HUES6 (cell line): Measurements from ENCODE around the gene SGPP2.

ENCODE experiments used
- H3K27ac ChIP-seq: 2 replicates; pipeline ENCODE4 v1.7.0; 2013; ENCODE audit warnings: low read depth, mild to moderate bottlenecking, low read length, inconsistent platforms
- H3K27me3 ChIP-seq: 2 replicates; pipeline ENCODE4 v1.6.1; 2013; ENCODE audit warnings: low read length; ENCODE audit not compliant: control insufficient read depth, insufficient read depth
- H3K36me3 ChIP-seq: 2 replicates; pipeline ENCODE4 v1.6.1; 2013; ENCODE audit warnings: low read length; ENCODE audit not compliant: control insufficient read depth, insufficient read depth
- H3K4me1 ChIP-seq: 2 replicates; pipeline ENCODE4 v1.6.1; 2013; ENCODE audit warnings: low read length; ENCODE audit not compliant: control insufficient read depth, insufficient read depth
- H3K4me3 ChIP-seq: 2 replicates; pipeline ENCODE4 v1.5.1; 2013; ENCODE audit warnings: low read depth, low read length
- H3K9ac ChIP-seq: one replicate; pipeline ENCODE4 v1.6.1; 2013; ENCODE audit warnings: mild to moderate bottlenecking, low read length
- H3K9me3 ChIP-seq: 2 replicates; pipeline ENCODE4 v1.6.1; 2013; ENCODE audit warnings: low read depth, low read length; ENCODE audit not compliant: control insufficient read depth, insufficient read depth

SGPP2 gene

GRCh38 chr2:222470802-222471468 is 46.6 kb downstream of the SGPP2 start:
- Histone ChIP-seq H3K9ac (no peak overlapping the region), H3K36me3 (no peaks in the 10 kb centered on the region), H3K4me3 (peak overlapping the region; percentile 9; the same call in 1 of the 2 replicates), H3K27ac (0 out of 2 replicates have a peak overlapping the region, but pooled peaks have one; percentile 26), H3K9me3 (no peaks in the 10 kb centered on the region), H3K4me1 (peaks cover 19% of the 10 kb centered on the region), H3K27me3 (no peaks in the 10 kb centered on the region)

GRCh38 chr2:222477962-222478608 is 53.7 kb downstream of the SGPP2 start:
- Histone ChIP-seq H3K36me3 (no peaks in the 10 kb centered on the region), H3K27me3 (peaks cover 48% of the 10 kb centered on the region), H3K4me3 (peak overlapping the region; percentile 53), H3K4me1 (peaks cover 15% of the 10 kb centered on the region; the same call in 1 of the 2 replicates), H3K27ac (no peak overlapping the region), H3K9me3 (no peaks in the 10 kb centered on the region), H3K9ac (no peak overlapping the region)

GRCh38 chr2:222479859-222480258 is 55.5 kb downstream of the SGPP2 start:
- Histone ChIP-seq H3K27ac (no peak overlapping the region), H3K4me3 (no peak overlapping the region), H3K36me3 (no peaks in the 10 kb centered on the region), H3K9ac (no peak overlapping the region), H3K4me1 (peaks cover 15% of the 10 kb centered on the region; the same call in 1 of the 2 replicates), H3K27me3 (peaks cover 65% of the 10 kb centered on the region), H3K9me3 (no peaks in the 10 kb centered on the region)

- no peak overlapping the region for H3K9ac ChIP-seq
- no peaks in the 10 kb centered on the region for H3K36me3 ChIP-seq
- H3K27ac ChIP-seq: no peak overlapping the region
- peaks cover 15% of the 10 kb centered on the region; the same call in 1 of the 2 replicates for H3K4me1 ChIP-seq
- H3K9me3 ChIP-seq: no peaks in the 10 kb centered on the region
- H3K4me3 ChIP-seq: no peak overlapping the region
- peaks cover 70% of the 10 kb centered on the region for H3K27me3 ChIP-seq
Measured at GRCh38 chr2:222480497-222480896, 56.2 kb downstream of the SGPP2 start.

GRCh38 chr2:222481941-222482340 is 57.6 kb downstream of the SGPP2 start:
- Histone ChIP-seq H3K4me1 (peaks cover 15% of the 10 kb centered on the region; the same call in 1 of the 2 replicates), H3K27ac (no peak overlapping the region), H3K4me3 (no peak overlapping the region), H3K27me3 (peaks cover 70% of the 10 kb centered on the region), H3K36me3 (no peaks in the 10 kb centered on the region), H3K9ac (no peak overlapping the region), H3K9me3 (no peaks in the 10 kb centered on the region)

GRCh38 chr2:222483513-222484039 is 59.2 kb downstream of the SGPP2 start:
- H3K4me3 ChIP-seq: no peak overlapping the region
- peaks cover 4% of the 10 kb centered on the region; the same call in 1 of the 2 replicates for H3K4me1 ChIP-seq
- no peaks in the 10 kb centered on the region for H3K9me3 ChIP-seq
- H3K27ac ChIP-seq: no peak overlapping the region
- no peak overlapping the region for H3K9ac ChIP-seq
- no peaks in the 10 kb centered on the region for H3K36me3 ChIP-seq
- peaks cover 74% of the 10 kb centered on the region for H3K27me3 ChIP-seq

GRCh38 chr2:222485367-222486211 is 61.2 kb downstream of the SGPP2 start:
- Histone ChIP-seq H3K27ac (no peak overlapping the region), H3K4me3 (no peak overlapping the region), H3K4me1 (no peaks in the 10 kb centered on the region), H3K9ac (no peak overlapping the region), H3K9me3 (no peaks in the 10 kb centered on the region), H3K36me3 (no peaks in the 10 kb centered on the region), H3K27me3 (peaks cover 57% of the 10 kb centered on the region)

GRCh38 chr2:222490131-222490530 is 65.8 kb downstream of the SGPP2 start:
- H3K36me3 ChIP-seq: no peaks in the 10 kb centered on the region
- peaks cover 25% of the 10 kb centered on the region for H3K9me3 ChIP-seq
- H3K27me3 ChIP-seq: peaks cover 15% of the 10 kb centered on the region
- H3K4me1 ChIP-seq: no peaks in the 10 kb centered on the region
- H3K27ac ChIP-seq: no peak overlapping the region
- no peak overlapping the region for H3K9ac ChIP-seq
- no peak overlapping the region for H3K4me3 ChIP-seq

GRCh38 chr2:222492683-222493082 is 68.3 kb downstream of the SGPP2 start:
- Histone ChIP-seq H3K4me1 (no peaks in the 10 kb centered on the region), H3K27ac (no peak overlapping the region), H3K9me3 (peaks cover 25% of the 10 kb centered on the region), H3K36me3 (no peaks in the 10 kb centered on the region), H3K9ac (no peak overlapping the region), H3K4me3 (no peak overlapping the region), H3K27me3 (peaks cover 9% of the 10 kb centered on the region)

GRCh38 chr2:222494104-222494739 is 69.9 kb downstream of the SGPP2 start:
- no peak overlapping the region for H3K9ac ChIP-seq

More at GRCh38 chr2:222494104-222494739, 69.9 kb downstream of the SGPP2 start:
- no peaks in the 10 kb centered on the region for H3K36me3 ChIP-seq
- no peaks in the 10 kb centered on the region for H3K27me3 ChIP-seq
- no peak overlapping the region for H3K4me3 ChIP-seq
- peaks cover 25% of the 10 kb centered on the region for H3K9me3 ChIP-seq
- no peak overlapping the region for H3K27ac ChIP-seq
- H3K4me1 ChIP-seq: no peaks in the 10 kb centered on the region
